PC-9 (cell line): ENCODE data around the gene ARGFX.

Source experiments
- EZH2 ChIP-seq: fragments of 200-600 bp; sonication (generic); IDR thresholded peaks from 2 replicates; pipeline ENCODE4 v1.8.0; 2017; ENCODE audit warnings: antibody characterized with exemption, low read depth
- TF ChIP-seq, protein P1 (sequence below): fragments of 200-600 bp; sonication (generic); conservative IDR thresholded peaks from 2 replicates; pipeline ENCODE4 v1.6.1; 2017; ENCODE audit warnings: mixed run types, antibody characterized with exemption, mild to moderate bottlenecking, moderate library complexity

DNA sequence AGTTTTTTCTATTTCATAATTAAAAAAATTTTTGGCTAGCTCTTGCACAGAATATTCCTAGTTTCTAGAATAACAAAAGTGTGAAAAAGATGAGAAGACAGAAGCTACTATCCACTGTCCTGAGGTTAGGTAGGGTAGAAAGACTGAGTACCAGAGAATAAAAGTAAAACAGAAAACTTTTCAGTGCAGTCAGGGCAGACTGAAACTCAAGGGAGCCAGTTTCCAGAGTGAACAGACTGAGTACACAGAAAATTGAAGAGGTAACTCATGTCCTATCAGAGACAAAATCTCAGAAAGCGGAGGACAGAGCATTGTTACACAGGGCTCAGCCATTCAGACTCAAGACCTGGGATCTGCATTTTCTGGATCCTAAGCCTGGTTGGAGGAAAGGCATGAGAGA is 16.7 kb downstream of the ARGFX start:
- TF ChIP-seq, protein P1, sequence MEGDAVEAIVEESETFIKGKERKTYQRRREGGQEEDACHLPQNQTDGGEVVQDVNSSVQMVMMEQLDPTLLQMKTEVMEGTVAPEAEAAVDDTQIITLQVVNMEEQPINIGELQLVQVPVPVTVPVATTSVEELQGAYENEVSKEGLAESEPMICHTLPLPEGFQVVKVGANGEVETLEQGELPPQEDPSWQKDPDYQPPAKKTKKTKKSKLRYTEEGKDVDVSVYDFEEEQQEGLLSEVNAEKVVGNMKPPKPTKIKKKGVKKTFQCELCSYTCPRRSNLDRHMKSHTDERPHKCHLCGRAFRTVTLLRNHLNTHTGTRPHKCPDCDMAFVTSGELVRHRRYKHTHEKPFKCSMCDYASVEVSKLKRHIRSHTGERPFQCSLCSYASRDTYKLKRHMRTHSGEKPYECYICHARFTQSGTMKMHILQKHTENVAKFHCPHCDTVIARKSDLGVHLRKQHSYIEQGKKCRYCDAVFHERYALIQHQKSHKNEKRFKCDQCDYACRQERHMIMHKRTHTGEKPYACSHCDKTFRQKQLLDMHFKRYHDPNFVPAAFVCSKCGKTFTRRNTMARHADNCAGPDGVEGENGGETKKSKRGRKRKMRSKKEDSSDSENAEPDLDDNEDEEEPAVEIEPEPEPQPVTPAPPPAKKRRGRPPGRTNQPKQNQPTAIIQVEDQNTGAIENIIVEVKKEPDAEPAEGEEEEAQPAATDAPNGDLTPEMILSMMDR: no peak
- TF ChIP-seq EZH2: no peak
